ENCODE results near the gene NRIP3. TPM values are rescaled to one million over a fixed set of nuclear protein-coding genes. Genes with fewer than 3 reads are reported as not detected.

Gene NRIP3
- polyA plus RNA-seq, 3 donors = 0.28 to 4.8 (median 1.0) TPM

GRCh38 chr11:9039863-9040262, 36.1 kb upstream of the NRIP3 start:
- Histone ChIP-seq H3K9ac (ENCODE audit: insufficient read depth, low read length, poor library complexity, severe bottlenecking) (no peak overlapping the region), H3K27me3 (ENCODE audit: control insufficient read depth in 2 of 2, insufficient read depth in 2 of 2, low read length in 2 of 2) (peaks cover 3% of the 10 kb centered on the region in 2 donors), H3K27ac (ENCODE audit: low read depth in 1 of 2, low read length in 2 of 2) (peak overlapping the region; percentile 52 to 90), H3K4me3 (replicated peaks in 1 of 3; ENCODE audit: low read depth in 2 of 3, low read length in 3 of 3) (no peak overlapping the region), H4K20me1 (ENCODE audit: insufficient read depth, low read length) (no peaks in the 10 kb centered on the region), H3K9me3 (replicated peaks in 1 of 2; ENCODE audit: control insufficient read depth in 1 of 2, insufficient read depth in 1 of 2, low read length in 2 of 2) (no peaks in the 10 kb centered on the region), H3K4me2 (replicated peaks; ENCODE audit: extremely low read depth, low read length, poor library complexity, severe bottlenecking) (no peak overlapping the region), H2AFZ (ENCODE audit: insufficient read depth, low read depth, low read length, poor library complexity, severe bottlenecking) (no peak overlapping the region), H3K79me2 (ENCODE audit: insufficient read depth, low read length) (no peaks in the 10 kb centered on the region), H3K36me3 (replicated peaks in 1 of 2; ENCODE audit: control insufficient read depth in 1 of 2, insufficient read depth in 2 of 2, low read length in 2 of 2) (no peaks in the 10 kb centered on the region), H3K4me1 (ENCODE audit: control insufficient read depth in 1 of 2, insufficient read depth in 2 of 2, low read length in 2 of 2) (peaks cover 28% of the 10 kb centered on the region in 2 donors)
- WGBS (ENCODE audit: insufficient coverage) = 99% methylated on average over 15 of the region's 19 CpGs
- Mint-ChIP-seq H3K9me3 (peaks cover 0 to 2% (median 0%) of the 10 kb centered on the region in 7 donors), H3K36me3 (no peaks in the 10 kb centered on the region), H3K4me3 (no peak overlapping the region), H3K4me1 (peaks cover 26% of the 10 kb centered on the region), H3K27ac (peak overlapping the region; percentile 85 to 95 (median 92)), H3K27me3 (ENCODE audit: low read depth in 3 of 3) (no peaks in the 10 kb centered on the region)
- intact Hi-C loops (cut with micrococcal nuclease) = no loop called here
- TF ChIP-seq, protein P1, sequence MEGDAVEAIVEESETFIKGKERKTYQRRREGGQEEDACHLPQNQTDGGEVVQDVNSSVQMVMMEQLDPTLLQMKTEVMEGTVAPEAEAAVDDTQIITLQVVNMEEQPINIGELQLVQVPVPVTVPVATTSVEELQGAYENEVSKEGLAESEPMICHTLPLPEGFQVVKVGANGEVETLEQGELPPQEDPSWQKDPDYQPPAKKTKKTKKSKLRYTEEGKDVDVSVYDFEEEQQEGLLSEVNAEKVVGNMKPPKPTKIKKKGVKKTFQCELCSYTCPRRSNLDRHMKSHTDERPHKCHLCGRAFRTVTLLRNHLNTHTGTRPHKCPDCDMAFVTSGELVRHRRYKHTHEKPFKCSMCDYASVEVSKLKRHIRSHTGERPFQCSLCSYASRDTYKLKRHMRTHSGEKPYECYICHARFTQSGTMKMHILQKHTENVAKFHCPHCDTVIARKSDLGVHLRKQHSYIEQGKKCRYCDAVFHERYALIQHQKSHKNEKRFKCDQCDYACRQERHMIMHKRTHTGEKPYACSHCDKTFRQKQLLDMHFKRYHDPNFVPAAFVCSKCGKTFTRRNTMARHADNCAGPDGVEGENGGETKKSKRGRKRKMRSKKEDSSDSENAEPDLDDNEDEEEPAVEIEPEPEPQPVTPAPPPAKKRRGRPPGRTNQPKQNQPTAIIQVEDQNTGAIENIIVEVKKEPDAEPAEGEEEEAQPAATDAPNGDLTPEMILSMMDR (IDR thresholded peaks at IDR 0.05) = no peak
- DNase-seq = no peak

DNA sequence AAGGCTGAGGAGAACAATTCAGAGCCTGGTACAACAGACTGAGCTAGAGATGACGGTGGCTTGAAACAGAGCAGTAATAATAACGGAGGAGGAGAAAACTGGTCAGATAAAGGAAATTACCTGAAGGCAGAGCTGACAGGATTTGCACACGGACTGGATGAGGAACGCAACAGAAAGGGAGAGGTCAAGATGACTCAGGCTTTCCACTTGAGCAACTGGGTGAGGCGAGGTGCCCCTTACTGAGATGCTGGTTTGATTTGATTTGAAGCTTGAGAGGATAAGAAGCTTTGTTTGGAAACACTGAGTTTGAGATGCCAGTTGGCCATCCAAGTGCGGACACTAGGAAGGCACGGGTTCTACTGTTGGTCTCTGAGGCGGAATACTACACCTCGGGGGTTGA, 35.4 kb upstream of the NRIP3 start:
- H3K4me2 ChIP-seq (replicated peaks; ENCODE audit: extremely low read depth, low read length, poor library complexity, severe bottlenecking) = no peak overlapping the region
- peak overlapping the region; percentile 59 for H2AFZ ChIP-seq (ENCODE audit: insufficient read depth, low read depth, low read length, poor library complexity, severe bottlenecking)
- H3K4me3 Mint-ChIP-seq = no peak overlapping the region
- no peaks in the 10 kb centered on the region for H4K20me1 ChIP-seq (ENCODE audit: insufficient read depth, low read length)
- H3K9me3 Mint-ChIP-seq = peaks cover 0 to 2% (median 0%) of the 10 kb centered on the region in 7 donors
- H3K4me1 ChIP-seq (ENCODE audit: control insufficient read depth in 1 of 2, insufficient read depth in 2 of 2, low read length in 2 of 2) = peaks cover 28% of the 10 kb centered on the region in 2 donors
- peak overlapping the region in 1 of 3 experiments; percentile 22 for H3K4me3 ChIP-seq (replicated peaks in 1 of 3; ENCODE audit: low read depth in 2 of 3, low read length in 3 of 3)
- peak overlapping the region; percentile 85 to 95 (median 92) for H3K27ac Mint-ChIP-seq
- H3K79me2 ChIP-seq (ENCODE audit: insufficient read depth, low read length) = no peaks in the 10 kb centered on the region
- DNase-seq = peak; percentile 63 to 72 (median 67)
- peak overlapping the region; percentile 79 to 90 for H3K27ac ChIP-seq (ENCODE audit: low read depth in 1 of 2, low read length in 2 of 2)
- peaks cover 3% of the 10 kb centered on the region in 2 donors for H3K27me3 ChIP-seq (ENCODE audit: control insufficient read depth in 2 of 2, insufficient read depth in 2 of 2, low read length in 2 of 2)
- WGBS (ENCODE audit: insufficient coverage) = 91% methylated on average over 4 of the region's 9 CpGs
- intact Hi-C loops (cut with micrococcal nuclease) = no loop called here
- no peaks in the 10 kb centered on the region for H3K36me3 Mint-ChIP-seq
- H3K9ac ChIP-seq (ENCODE audit: insufficient read depth, low read length, poor library complexity, severe bottlenecking) = no peak overlapping the region
- TF ChIP-seq, protein P1 (IDR thresholded peaks at IDR 0.05) = no peak
- no peaks in the 10 kb centered on the region for H3K9me3 ChIP-seq (replicated peaks in 1 of 2; ENCODE audit: control insufficient read depth in 1 of 2, insufficient read depth in 1 of 2, low read length in 2 of 2)
- H3K36me3 ChIP-seq (replicated peaks in 1 of 2; ENCODE audit: control insufficient read depth in 1 of 2, insufficient read depth in 2 of 2, low read length in 2 of 2) = no peaks in the 10 kb centered on the region
- H3K27me3 Mint-ChIP-seq (ENCODE audit: low read depth in 3 of 3) = peaks cover 0 to 2% (median 0%) of the 10 kb centered on the region in 3 donors
- peaks cover 26% of the 10 kb centered on the region for H3K4me1 Mint-ChIP-seq

All from CD14-positive monocyte (primary cell).